Upper lobe of left lung (tissue), 6 donors: ENCODE data around the gene DAPK2. TPM values are rescaled to one million over a fixed set of nuclear protein-coding genes. Genes with fewer than 3 reads are reported as not detected.
"Not testable (repeated sequence)": the region's sequence is repeated elsewhere in the genome, so short reads cannot be mapped to it uniquely, and the experiment has no call there.

ENCODE experiments used
- ATAC-seq, 2 donors: fragments of 200-7000 bp; cut with Tn5 transposase; one replicate each; pipeline ENCODE4 v1.9.1; 2022; ENCODE audit warnings: mild to moderate bottlenecking in 2 of 2, moderate library complexity in 2 of 2; ENCODE audit not compliant: low FRiP score in 2 of 2
- DNase-seq, 2 donors: peaks; one replicate each; pipeline ENCODE4 v3.0.0-alpha.2; 2019 to 2020
- H3K27ac ChIP-seq, 4 donors: fragments of 200-600 bp; sonication (generic); one replicate each; pipeline ENCODE4 v1.5.1; 2016 to 2019
- H3K27me3 ChIP-seq, 4 donors: fragments of 200-600 bp; sonication (generic); one replicate each; pipeline ENCODE4 v1.5.1; 2017 to 2019
- H3K36me3 ChIP-seq, 4 donors: fragments of 200-600 bp; sonication (generic); one replicate each; pipeline ENCODE4 v1.5.1; 2016 to 2019
- H3K4me1 ChIP-seq, 4 donors: fragments of 200-600 bp; sonication (generic); one replicate each; pipeline ENCODE4 v1.5.1; 2018 to 2019
- H3K4me3 ChIP-seq, 4 donors: fragments of 200-600 bp; sonication (generic); one replicate each; pipeline ENCODE4 v1.5.1; 2017 to 2019; ENCODE audit warnings: mild to moderate bottlenecking in 2 of 4, moderate library complexity in 1 of 4
- H3K9me3 ChIP-seq, 4 donors: fragments of 200-600 bp; sonication (generic); one replicate each; pipeline ENCODE4 v1.5.1; 2018 to 2019
- CTCF ChIP-seq, 6 experiments: fragments of 450-650 bp in 4 of 6; fragments of 200-600 bp in 2 of 6; sonication (generic) in 2 of 6; IDR thresholded peaks; one replicate each; pipeline ENCODE4 v1.5.1; 2016 to 2019; ENCODE audit warnings: antibody characterized with exemption in 6 of 6
- EP300 ChIP-seq, 4 donors: sonication (generic); formaldehyde crosslinking; IDR thresholded peaks; one replicate each; pipeline ENCODE4 v1.5.1; 2017; ENCODE audit warnings: antibody characterized with exemption in 4 of 4, control low read depth in 2 of 4
- POLR2A ChIP-seq, 4 donors: fragments of 450-650 bp; IDR thresholded peaks; one replicate each; pipeline ENCODE4 v1.5.1; 2016 to 2017; ENCODE audit warnings: antibody characterized with exemption in 4 of 4, mild to moderate bottlenecking in 2 of 4
- POLR2AphosphoS5 ChIP-seq, 2 donors: sonication (generic); formaldehyde crosslinking; IDR thresholded peaks; one replicate each; pipeline ENCODE4 v1.5.1; 2017; ENCODE audit warnings: antibody characterized with exemption in 2 of 2
- WGBS, 2 donors: methylation state at CpG; one replicate each; pipeline ENCODE4 v1.1.5; 2017 to 2018; 5-methylcytosine and 5-hydroxymethylcytosine counted together
- total RNA-seq, 6 donors: library from RNA; depleted of rRNA in 4 of 6; stranded (reverse); fragments of >200 nt in 4 of 6; gene quantifications; one replicate each; pipeline versions ENCODE4 v1.1.0 to v1.2.1, GENCODE V29; 2016 to 2021
- donor health status: DM: no; HTN: no; CAD: no; lungs with moderate emphysema.
- donor health status: DM: no; HTN: yes; CAD: no; lungs with severe emphysema.

The DAPK2 gene
- total RNA-seq, 6 donors from 2014 or later: 58.3 to 270 (median 136) TPM

DNA sequence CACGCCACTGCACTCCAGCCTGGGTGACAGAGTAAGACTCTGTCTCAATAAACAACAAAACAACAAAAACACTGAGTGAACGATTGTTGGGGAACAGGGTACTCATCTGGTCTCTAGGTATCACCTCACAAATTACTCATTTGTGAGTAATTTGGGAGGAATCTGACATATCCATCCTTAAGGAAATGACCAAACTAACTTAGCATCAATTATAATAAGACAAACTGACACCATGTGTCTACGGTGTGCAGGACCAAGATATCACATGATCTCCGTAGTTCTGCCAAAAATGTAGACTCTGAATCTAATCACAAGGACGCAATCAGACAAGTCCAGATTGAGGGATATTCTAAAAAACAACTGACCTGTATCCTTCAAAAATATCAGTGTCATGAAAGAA lies 12.0 kb upstream of the DAPK2 start:
- TF ChIP-seq POLR2AphosphoS5 (IDR thresholded peaks at IDR 0.05): no peak
- TF ChIP-seq CTCF (IDR thresholded peaks at IDR 0.05): no peak
- TF ChIP-seq POLR2A (IDR thresholded peaks at IDR 0.05): no peak
- no peak for TF ChIP-seq EP300 (IDR thresholded peaks at IDR 0.05)
- H3K27me3 ChIP-seq: no peaks in the 10 kb centered on the region
- DNase-seq (no peak), ATAC-seq (no peak)
- 86 to 96% methylated on average over 5 of the region's 5 CpGs for WGBS, 2 donors
- no peak overlapping the region for H3K27ac ChIP-seq
- no peak overlapping the region for H3K4me3 ChIP-seq
- no peaks in the 10 kb centered on the region for H3K36me3 ChIP-seq
- H3K4me1 ChIP-seq: no peaks in the 10 kb centered on the region
- H3K9me3 ChIP-seq: no peaks in the 10 kb centered on the region

DNA sequence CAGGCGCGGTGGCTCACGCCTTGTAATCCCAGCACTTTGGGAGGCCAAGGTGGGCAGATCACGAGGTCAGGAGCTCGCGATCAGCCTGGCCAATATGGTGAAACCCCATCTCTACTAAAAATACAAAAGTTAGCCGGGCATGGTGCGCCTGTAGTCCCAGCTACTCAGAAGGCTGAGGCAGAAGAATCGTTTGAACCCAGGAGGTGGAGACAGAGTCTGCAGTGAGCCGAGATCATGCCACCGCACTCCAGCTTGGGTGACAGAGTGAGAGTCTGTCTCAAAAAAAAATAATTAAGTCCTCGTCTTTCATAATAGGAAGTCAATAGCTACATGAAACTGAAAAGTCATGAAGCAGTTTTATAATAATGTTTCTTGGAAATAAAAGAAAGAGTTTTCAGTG lies 7.4 kb upstream of the DAPK2 start:
- H3K9me3 ChIP-seq, ATAC-seq: not testable (repeated sequence)
- 82 to 87% methylated on average over 12 of the region's 12 CpGs for WGBS, 2 donors

DNA sequence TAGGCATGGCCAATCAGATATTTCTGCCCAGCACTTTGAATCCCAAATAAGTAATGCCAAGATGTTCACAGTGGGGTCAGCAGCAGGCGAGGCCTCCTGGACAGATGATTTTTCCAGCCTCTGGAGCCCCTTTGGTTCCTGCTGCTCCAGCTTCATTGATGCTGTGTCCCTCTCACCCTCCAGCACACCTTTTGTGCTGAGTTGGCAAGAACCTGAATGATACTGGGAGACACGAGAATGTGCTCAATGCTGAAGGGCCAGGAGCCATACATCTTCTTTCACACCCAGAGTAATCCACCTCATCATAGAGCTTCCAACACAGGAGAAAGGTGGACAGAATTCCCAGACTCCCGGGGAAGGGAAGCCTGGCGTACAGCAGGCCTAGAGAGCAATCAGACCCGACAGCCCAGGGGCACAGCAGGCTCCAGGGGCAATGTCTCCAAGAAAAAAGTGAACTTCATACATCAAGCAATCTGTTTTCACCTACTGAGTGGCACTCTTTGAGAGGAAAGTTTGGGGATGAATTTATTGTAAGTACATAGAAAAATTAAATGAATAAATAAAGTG lies 6.7 kb upstream of the DAPK2 start:
- H3K27ac ChIP-seq: no peak overlapping the region
- ATAC-seq: no peak
- DNase-seq: no peak
- H3K27me3 ChIP-seq: no peaks in the 10 kb centered on the region
- H3K4me1 ChIP-seq: peaks cover 6 to 15% (median 11%) of the 10 kb centered on the region in 4 donors
- 83 to 90% methylated on average over 2 to 5 of the region's 5 CpGs for WGBS, 2 donors
- H3K4me3 ChIP-seq: no peak overlapping the region
- no peaks in the 10 kb centered on the region for H3K9me3 ChIP-seq
- no peaks in the 10 kb centered on the region for H3K36me3 ChIP-seq
- no peak for TF ChIP-seq POLR2A (IDR thresholded peaks at IDR 0.05)
- TF ChIP-seq POLR2AphosphoS5 (IDR thresholded peaks at IDR 0.05): no peak
- no peak for TF ChIP-seq CTCF (IDR thresholded peaks at IDR 0.05)
- no peak for TF ChIP-seq EP300 (IDR thresholded peaks at IDR 0.05)

More for the DNA sequence above, 7.4 kb upstream of the DAPK2 start:
- DNase-seq, H3K4me3 ChIP-seq, H3K27me3 ChIP-seq, H3K27ac ChIP-seq, H3K36me3 ChIP-seq: not testable (repeated sequence)
- H3K4me1 ChIP-seq: peaks cover 6 to 15% (median 11%) of the 10 kb centered on the region in 4 donors

DNA sequence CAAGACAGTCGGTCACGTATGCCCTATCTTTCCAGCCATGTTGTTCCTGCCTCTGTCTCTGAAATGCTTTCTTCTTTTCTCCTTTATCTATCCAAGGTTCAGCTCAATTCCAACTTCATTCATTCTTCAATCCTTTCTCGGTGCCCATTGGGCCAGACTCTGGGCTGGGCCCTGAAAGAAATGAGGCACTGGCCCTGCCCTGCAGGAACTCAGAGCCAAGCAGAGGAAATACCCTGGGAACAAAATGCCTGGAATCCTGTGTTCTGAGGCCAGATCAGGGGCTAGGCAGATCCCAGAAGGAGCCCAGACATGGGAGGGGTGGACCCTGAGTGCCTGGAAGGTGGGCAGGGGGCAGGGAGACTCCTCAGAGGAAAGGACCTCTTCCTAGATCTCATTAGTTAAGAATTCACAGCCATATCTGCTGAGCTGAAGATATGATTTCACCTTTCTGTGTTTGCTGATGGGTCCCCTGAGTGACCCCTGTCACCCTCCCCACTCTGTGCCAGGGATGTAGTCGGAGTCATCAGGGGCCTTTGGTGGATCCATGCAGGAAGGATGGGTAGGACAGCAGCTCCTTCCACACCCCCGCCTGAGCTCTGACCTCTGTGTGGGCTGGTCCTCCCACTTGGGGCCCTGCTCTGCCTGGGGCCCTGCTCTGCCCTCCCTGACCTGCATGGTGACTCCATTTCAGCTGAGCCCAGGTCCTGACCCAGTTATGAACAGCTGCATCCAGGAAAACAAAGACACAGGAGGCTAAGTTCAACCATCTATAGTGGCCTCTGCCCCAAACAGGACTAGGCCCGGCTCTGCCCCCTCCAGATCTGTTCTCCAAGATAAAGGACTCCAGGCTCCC lies 5.3 kb upstream of the DAPK2 start:
- WGBS, 2 donors: 97 to 98% methylated on average over 4 to 5 of the region's 6 CpGs
- H3K4me3 ChIP-seq: no peak overlapping the region

More for the DNA sequence above, 5.3 kb upstream of the DAPK2 start:
- no peak for ATAC-seq
- H3K9me3 ChIP-seq: no peaks in the 10 kb centered on the region
- peak in 1 of 2 donors; percentile 9 for DNase-seq
- H3K4me1 ChIP-seq: peaks cover 17 to 25% (median 21%) of the 10 kb centered on the region in 4 donors
- no peak overlapping the region for H3K27ac ChIP-seq
- H3K27me3 ChIP-seq: no peaks in the 10 kb centered on the region
- H3K36me3 ChIP-seq: no peaks in the 10 kb centered on the region
- TF ChIP-seq POLR2A (IDR thresholded peaks at IDR 0.05) (no peak), EP300 (IDR thresholded peaks at IDR 0.05) (no peak), CTCF (IDR thresholded peaks at IDR 0.05) (no peak), POLR2AphosphoS5 (IDR thresholded peaks at IDR 0.05) (no peak)
